CD4-positive, alpha-beta memory T cell (primary cell): ENCODE data around the gene BRD7. TPM values are rescaled to one million over a fixed set of nuclear protein-coding genes. Genes with fewer than 3 reads are reported as not detected.

Source experiments
- CTCF ChIA-PET: fragments of 350-600 bp; sonication (Branson Sonifier 250); formaldehyde crosslinking; loops from one replicate; lab custom pipeline; 2021; ENCODE audit warnings: inconsistent platforms; ENCODE audit not compliant: partially characterized antibody; lab: Charles Lee
- POLR2A ChIA-PET: fragments of 350-600 bp; sonication (Branson Sonifier 250); formaldehyde crosslinking; loops from one replicate; lab custom pipeline; 2021; ENCODE audit not compliant: partially characterized antibody; lab: Charles Lee
- DNase-seq, 5 donors: peaks; one replicate each; pipeline versions ENCODE4 v3.0.0 to v3.0.0-alpha.2; 2020 to 2022; ENCODE audit warnings: mixed read lengths in 1 of 5
- H3K27ac ChIP-seq: one replicate; pipeline ENCODE4 v1.7.0; 2013; ENCODE audit warnings: low read depth, low read length
- H3K27me3 ChIP-seq: 2 replicates; pipeline ENCODE4 v1.7.0; 2013; ENCODE audit warnings: mild to moderate bottlenecking, low read length, moderate library complexity; ENCODE audit not compliant: insufficient read depth
- H3K36me3 ChIP-seq: 2 replicates; pipeline ENCODE4 v1.7.0; 2013; ENCODE audit warnings: mild to moderate bottlenecking, low read length, moderate library complexity; ENCODE audit not compliant: insufficient read depth
- H3K4me1 ChIP-seq: 2 replicates; pipeline ENCODE4 v1.7.0; 2013; ENCODE audit warnings: mild to moderate bottlenecking, low read length, moderate library complexity; ENCODE audit not compliant: insufficient read depth
- H3K4me3 ChIP-seq, 2 donors: one replicate each; pipeline ENCODE4 v1.7.0; 2013; ENCODE audit warnings: low read length in 2 of 2, mild to moderate bottlenecking in 1 of 2
- H3K9me3 ChIP-seq, 2 donors: one replicate each; pipeline ENCODE4 v1.7.0; 2013; ENCODE audit warnings: low read length in 2 of 2, control low read depth in 1 of 2; ENCODE audit not compliant: control insufficient read depth in 1 of 2
- H3K27ac Mint-ChIP-seq, 7 donors: one replicate each; pipeline ENCODE4 v1.8.0; 2020 to 2021; ENCODE audit warnings: mixed read lengths in 7 of 7, mild to moderate bottlenecking in 6 of 7, inconsistent platforms in 3 of 7, moderate library complexity in 3 of 7
- H3K27me3 Mint-ChIP-seq, 2 donors: one replicate each; pipeline ENCODE4 v1.8.0; 2020 to 2021; ENCODE audit warnings: mixed read lengths in 2 of 2
- H3K36me3 Mint-ChIP-seq, 2 donors: one replicate each; pipeline ENCODE4 v1.8.0; 2020 to 2021; ENCODE audit warnings: mixed read lengths in 2 of 2, inconsistent platforms in 1 of 2, mild to moderate bottlenecking in 1 of 2
- H3K4me1 Mint-ChIP-seq, 4 donors: one replicate each; pipeline ENCODE4 v1.8.0; 2020 to 2021; ENCODE audit warnings: mixed read lengths in 4 of 4, mild to moderate bottlenecking in 1 of 4
- H3K4me3 Mint-ChIP-seq, 8 donors: one replicate each; pipeline ENCODE4 v1.8.0; 2020 to 2021; ENCODE audit warnings: mixed read lengths in 8 of 8, mild to moderate bottlenecking in 7 of 8, moderate library complexity in 6 of 8, inconsistent platforms in 3 of 8
- H3K9me3 Mint-ChIP-seq, 8 donors: one replicate each; pipeline ENCODE4 v1.8.0; 2020 to 2021; ENCODE audit warnings: mixed read lengths in 8 of 8, mild to moderate bottlenecking in 5 of 8, inconsistent platforms in 3 of 8, moderate library complexity in 1 of 8
- intact Hi-C: fragments of 100-400 bp; cut with micrococcal nuclease; formaldehyde crosslinking; loops from one replicate; pipeline ENCODE4 v1.15.1; 2023
- polyA plus RNA-seq, 2 donors: library from polyadenylated mRNA; unstranded; fragments of 300-500 nt; fragmentation: Illumina TruSeq; gene quantifications; one replicate each; pipeline ENCODE4 v1.2.3, GENCODE V29; 2021
- total RNA-seq, 2 experiments: library from RNA; stranded (reverse); gene quantifications; one replicate each; pipeline ENCODE4 v1.2.3, GENCODE V29; 2021

BRD7 gene
- total and polyA plus RNA-seq, 4 experiments from 2014 or later, result 18.1 to 97.7 (median 77.0) TPM

DNA sequence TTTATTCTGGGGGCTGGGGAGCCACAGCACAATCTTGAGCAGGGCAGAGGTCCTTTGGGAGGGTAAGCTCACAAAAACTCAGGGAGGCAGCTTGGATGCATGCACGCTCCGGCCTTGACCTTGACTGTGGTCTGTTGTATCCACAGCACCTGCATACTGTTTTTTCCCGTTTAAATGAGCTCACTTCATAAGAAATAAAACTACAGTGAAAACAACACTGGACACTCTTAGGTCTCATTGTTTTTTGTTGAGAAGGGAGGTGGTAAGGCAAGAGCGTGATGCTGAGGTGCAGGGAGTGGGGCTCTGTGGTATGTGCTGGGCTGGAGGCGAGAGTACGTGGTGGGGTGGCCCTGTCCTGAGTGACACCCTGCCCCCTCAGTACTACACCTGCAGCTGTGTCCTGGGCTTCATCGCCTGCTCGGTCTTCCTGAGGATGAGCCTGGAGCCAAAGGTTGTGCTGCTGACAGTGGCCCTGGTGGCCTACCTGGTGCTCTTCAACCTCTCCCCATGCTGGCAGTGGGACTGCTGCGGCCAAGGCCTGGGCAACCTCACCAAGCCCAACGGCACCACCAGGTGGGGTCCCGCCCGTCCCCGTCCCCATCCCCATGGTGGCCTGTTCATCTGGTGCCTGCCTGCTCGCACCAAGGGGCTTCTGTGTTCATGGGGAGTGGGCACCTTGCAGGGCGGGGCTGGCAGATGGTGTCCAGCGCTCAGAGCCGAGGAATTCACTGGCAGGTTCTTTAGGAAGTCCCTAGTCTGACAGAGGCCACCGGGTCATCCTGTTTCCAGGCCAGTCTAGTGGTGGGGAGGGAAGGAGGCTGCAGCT is 58.3 kb downstream of the BRD7 start:
- no peaks in the 10 kb centered on the region for H3K9me3 ChIP-seq
- peak in 1 of 5 donors; percentile 9 for DNase-seq
- Mint-ChIP-seq H3K36me3 (peaks cover 26 to 68% of the 10 kb centered on the region in 2 donors), H3K9me3 (no peaks in the 10 kb centered on the region), H3K4me3 (no peak overlapping the region), H3K27ac (peak overlapping the region in 6 of 7 donors; percentile 43 to 86 (median 75)), H3K27me3 (no peaks in the 10 kb centered on the region), H3K4me1 (peaks cover 14 to 33% (median 20%) of the 10 kb centered on the region in 4 donors)
- peaks cover 80% of the 10 kb centered on the region for H3K36me3 ChIP-seq
- peaks cover 17% of the 10 kb centered on the region for H3K4me1 ChIP-seq
- ChIA-PET CTCF (interaction anchor here (0.6 to 1.0 kb wide), 3 partner anchors 16 to 278 kb away, joined by 3 to 4 read pairs (median 3); no protein-coding TSS in a partner anchor), POLR2A (interaction anchor here (0.7 to 9.6 kb wide), 10 partner anchors 13 to 50 kb away, joined by 3 to 72 read pairs (median 4); partner anchors contain the start of gene ADCY7)
- no peak overlapping the region for H3K27ac ChIP-seq
- intact Hi-C loops, result loop anchor here (5.0 kb wide), 1 partner anchor 43 kb away; the partner anchor contains the start of gene ADCY7
- H3K4me3 ChIP-seq, result no peak overlapping the region
- no peaks in the 10 kb centered on the region for H3K27me3 ChIP-seq

DNA sequence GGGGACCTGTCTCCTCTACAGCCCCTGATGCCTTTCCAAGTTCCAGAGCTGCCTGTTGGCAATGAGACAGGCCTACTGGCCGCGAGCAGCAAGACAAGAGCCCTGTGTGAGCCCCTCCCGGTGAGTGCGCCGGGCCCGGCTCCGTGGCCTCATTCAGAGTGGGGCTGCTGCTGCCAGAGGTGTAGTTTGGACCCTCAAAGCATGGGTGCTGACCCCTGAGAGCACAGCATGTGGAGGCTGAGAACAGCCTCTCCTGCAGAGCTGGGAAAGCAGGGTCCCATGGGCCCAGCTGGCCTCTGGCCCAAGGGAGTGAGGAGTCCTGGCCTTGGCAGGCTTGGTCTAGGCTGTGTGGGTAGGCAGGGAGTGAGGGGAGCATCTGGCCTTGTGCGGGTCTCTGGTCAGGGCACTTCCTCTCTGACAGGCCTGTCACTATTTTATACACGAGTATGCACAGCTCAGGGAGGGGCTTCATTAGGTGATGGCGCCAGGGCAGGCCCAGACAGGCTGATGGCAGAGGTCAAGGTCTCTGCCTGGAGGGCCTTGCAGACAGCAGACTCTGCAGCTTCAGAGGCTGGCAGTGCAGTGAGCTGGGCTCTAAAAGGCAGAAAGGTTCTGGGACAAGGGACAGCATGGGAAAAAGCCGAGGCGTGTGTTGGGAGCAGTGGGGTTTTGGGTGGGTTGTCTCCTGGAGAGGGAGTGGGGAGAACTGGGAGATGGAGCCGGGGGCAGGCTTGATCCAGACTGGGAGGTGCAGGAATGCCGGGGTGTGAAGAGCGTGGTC is 59.1 kb downstream of the BRD7 start:
- Histone ChIP-seq H3K27me3 (no peaks in the 10 kb centered on the region), H3K9me3 (no peaks in the 10 kb centered on the region), H3K36me3 (peaks cover 80% of the 10 kb centered on the region), H3K27ac (no peak overlapping the region), H3K4me1 (peaks cover 17% of the 10 kb centered on the region), H3K4me3 (no peak overlapping the region)
- Mint-ChIP-seq H3K4me1 (peaks cover 14 to 29% (median 20%) of the 10 kb centered on the region in 4 donors), H3K27ac (peak overlapping the region; percentile 62 to 86 (median 71)), H3K36me3 (peaks cover 26 to 62% of the 10 kb centered on the region in 2 donors), H3K4me3 (peak overlapping the region in 1 of 8 donors; percentile 37), H3K9me3 (no peaks in the 10 kb centered on the region), H3K27me3 (no peaks in the 10 kb centered on the region)
- peak in 1 of 5 donors; percentile 23 for DNase-seq
- intact Hi-C loops, result loop anchor here (5.0 kb wide), 1 partner anchor 42 kb away; the partner anchor contains the start of gene ADCY7
- ChIA-PET POLR2A (interaction anchor here (0.7 to 9.6 kb wide), 11 partner anchors 10 to 50 kb away, joined by 3 to 72 read pairs (median 4); partner anchors contain the start of gene ADCY7), CTCF (interaction anchor here (1.0 kb wide), 1 partner anchor 17 kb away, joined by 4 read pairs; no protein-coding TSS in a partner anchor)

DNA sequence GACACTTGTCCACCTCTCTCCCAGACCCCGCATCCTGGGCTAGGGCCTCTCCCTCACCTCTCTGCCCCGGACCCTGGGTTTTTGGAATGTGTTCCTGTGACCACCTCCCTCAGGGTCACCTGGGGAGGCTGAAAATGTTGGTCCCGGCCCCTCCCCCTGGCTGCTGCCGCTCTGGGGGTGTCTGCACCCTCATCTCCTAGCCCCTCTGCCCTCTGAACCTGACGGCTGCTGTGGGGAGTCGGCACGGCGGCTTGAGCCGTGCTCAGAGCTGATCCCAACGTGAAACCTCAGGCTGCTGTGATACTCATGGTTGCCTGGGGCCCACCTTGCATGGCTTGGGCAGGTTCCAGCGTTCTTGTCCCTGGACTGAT is 59.6 kb downstream of the BRD7 start:
- H3K4me1 Mint-ChIP-seq, result peaks cover 14 to 28% (median 19%) of the 10 kb centered on the region in 4 donors
- no peaks in the 10 kb centered on the region for H3K27me3 ChIP-seq
- H3K4me3 Mint-ChIP-seq, result no peak overlapping the region
- peaks cover 22 to 60% of the 10 kb centered on the region in 2 donors for H3K36me3 Mint-ChIP-seq
- ChIA-PET CTCF (interaction anchor here (1.0 kb wide), 1 partner anchor 45 kb away, joined by 4 read pairs; no protein-coding TSS in a partner anchor), POLR2A (interaction anchor here (1.2 to 9.6 kb wide), 7 partner anchors 10 to 36 kb away, joined by 3 to 72 read pairs (median 5); no protein-coding TSS in a partner anchor)
- no peaks in the 10 kb centered on the region for H3K9me3 ChIP-seq
- no peaks in the 10 kb centered on the region for H3K9me3 Mint-ChIP-seq
- intact Hi-C loops, result no loop called here
- peak in 1 of 5 donors; percentile 29 for DNase-seq
- peaks cover 80% of the 10 kb centered on the region for H3K36me3 ChIP-seq
- H3K27me3 Mint-ChIP-seq, result no peaks in the 10 kb centered on the region
- no peak overlapping the region for H3K4me3 ChIP-seq
- H3K27ac ChIP-seq, result no peak overlapping the region
- peaks cover 16% of the 10 kb centered on the region for H3K4me1 ChIP-seq
- H3K27ac Mint-ChIP-seq, result peak overlapping the region in 4 of 7 donors; percentile 35 to 75 (median 68)

DNA sequence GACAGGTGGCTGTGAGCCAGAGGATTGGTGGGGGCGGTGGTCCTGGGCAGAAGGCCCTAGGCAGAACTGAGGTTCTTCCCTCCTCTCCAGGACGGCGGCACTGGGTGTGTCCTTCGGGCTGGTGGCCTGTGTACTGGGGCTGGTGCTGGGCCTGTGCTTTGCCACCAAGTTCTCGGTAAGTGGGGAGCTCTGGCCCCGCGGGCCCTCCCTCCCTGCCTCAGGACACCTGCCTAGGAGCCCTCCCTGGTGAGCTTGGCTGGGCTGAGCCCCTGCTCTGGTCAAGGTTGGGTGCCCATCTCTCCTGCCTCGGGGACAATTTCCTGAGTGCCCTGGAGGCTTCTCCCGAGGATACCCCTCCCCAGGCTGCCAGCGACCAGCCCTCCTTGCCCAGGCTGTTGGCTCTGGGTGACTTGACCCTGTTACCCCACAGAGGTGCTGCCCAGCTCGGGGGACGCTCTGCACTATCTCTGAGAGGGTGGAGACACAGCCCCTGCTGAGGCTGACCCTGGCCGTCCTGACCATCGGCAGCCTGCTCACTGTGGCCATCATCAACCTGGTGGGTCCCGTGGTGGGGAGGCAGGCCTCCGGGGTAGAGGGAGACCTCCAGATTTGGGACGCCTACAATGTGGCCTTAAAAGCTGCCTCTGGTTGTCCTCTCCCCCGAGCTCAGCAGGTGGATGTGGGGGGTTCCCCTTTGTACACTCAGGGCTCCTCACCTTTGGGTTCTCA is 60.4 kb downstream of the BRD7 start:
- Mint-ChIP-seq H3K36me3 (peaks cover 18 to 52% of the 10 kb centered on the region in 2 donors), H3K27me3 (no peaks in the 10 kb centered on the region), H3K4me3 (no peak overlapping the region), H3K9me3 (no peaks in the 10 kb centered on the region), H3K4me1 (peaks cover 10 to 22% (median 14%) of the 10 kb centered on the region in 4 donors), H3K27ac (peak overlapping the region in 4 of 7 donors; percentile 10 to 48 (median 26))
- H3K9me3 ChIP-seq, result no peaks in the 10 kb centered on the region
- intact Hi-C loops, result no loop called here
- DNase-seq, result peak in 1 of 5 donors; percentile 27
- no peak overlapping the region for H3K4me3 ChIP-seq
- POLR2A ChIA-PET, result interaction anchor here (1.4 to 9.6 kb wide), 4 partner anchors 9 to 35 kb away, joined by 4 to 72 read pairs (median 7); no protein-coding TSS in a partner anchor
- H3K27ac ChIP-seq, result no peak overlapping the region
- no peaks in the 10 kb centered on the region for H3K27me3 ChIP-seq
- peaks cover 9% of the 10 kb centered on the region for H3K4me1 ChIP-seq
- CTCF ChIA-PET, result interaction anchor here (0.7 to 1.0 kb wide), 2 partner anchors 46 to 480 kb away, joined by 4 read pairs; no protein-coding TSS in a partner anchor
- H3K36me3 ChIP-seq, result peaks cover 77% of the 10 kb centered on the region

DNA sequence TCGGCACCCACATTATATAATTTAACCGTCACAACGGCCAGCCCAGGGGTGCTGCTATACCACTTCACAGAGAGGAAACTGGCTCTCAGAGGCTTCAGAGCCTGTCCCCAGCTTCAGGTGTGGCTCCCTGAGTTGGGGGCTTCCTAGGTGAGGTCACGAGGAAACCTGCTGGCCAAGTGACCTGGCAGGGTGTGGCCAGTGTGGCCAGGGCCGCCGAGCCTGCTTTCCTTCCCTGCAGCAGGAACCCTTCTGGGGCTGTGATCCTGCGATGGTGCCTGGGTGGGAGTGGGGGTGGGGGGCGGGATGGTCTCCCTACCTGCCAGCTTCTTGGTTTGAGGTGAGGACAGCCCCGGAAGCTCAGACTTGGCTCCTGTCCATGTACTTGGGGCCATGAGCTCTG is 62.5 kb downstream of the BRD7 start:
- POLR2A ChIA-PET, result interaction anchor here (0.8 to 1.6 kb wide), 4 partner anchors 24 to 40 kb away, joined by 3 to 4 read pairs (median 4); partner anchors contain the start of gene ADCY7
- Histone ChIP-seq H3K9me3 (no peaks in the 10 kb centered on the region), H3K4me1 (no peaks in the 10 kb centered on the region), H3K4me3 (no peak overlapping the region), H3K36me3 (peaks cover 78% of the 10 kb centered on the region), H3K27me3 (no peaks in the 10 kb centered on the region), H3K27ac (no peak overlapping the region)
- intact Hi-C loops, result no loop called here
- peaks cover 17 to 52% of the 10 kb centered on the region in 2 donors for H3K36me3 Mint-ChIP-seq
- peaks cover 0 to 12% (median 4%) of the 10 kb centered on the region in 4 donors for H3K4me1 Mint-ChIP-seq
- CTCF ChIA-PET, result interaction anchor here (1.1 to 2.0 kb wide), 2 partner anchors 41 to 48 kb away, joined by 3 to 7 read pairs; partner anchors contain the start of gene ADCY7
- DNase-seq, result no peak
- no peak overlapping the region for H3K4me3 Mint-ChIP-seq
- H3K9me3 Mint-ChIP-seq, result no peaks in the 10 kb centered on the region
- peak overlapping the region in 2 of 7 donors; percentile 37 to 91 for H3K27ac Mint-ChIP-seq
- no peaks in the 10 kb centered on the region for H3K27me3 Mint-ChIP-seq

DNA sequence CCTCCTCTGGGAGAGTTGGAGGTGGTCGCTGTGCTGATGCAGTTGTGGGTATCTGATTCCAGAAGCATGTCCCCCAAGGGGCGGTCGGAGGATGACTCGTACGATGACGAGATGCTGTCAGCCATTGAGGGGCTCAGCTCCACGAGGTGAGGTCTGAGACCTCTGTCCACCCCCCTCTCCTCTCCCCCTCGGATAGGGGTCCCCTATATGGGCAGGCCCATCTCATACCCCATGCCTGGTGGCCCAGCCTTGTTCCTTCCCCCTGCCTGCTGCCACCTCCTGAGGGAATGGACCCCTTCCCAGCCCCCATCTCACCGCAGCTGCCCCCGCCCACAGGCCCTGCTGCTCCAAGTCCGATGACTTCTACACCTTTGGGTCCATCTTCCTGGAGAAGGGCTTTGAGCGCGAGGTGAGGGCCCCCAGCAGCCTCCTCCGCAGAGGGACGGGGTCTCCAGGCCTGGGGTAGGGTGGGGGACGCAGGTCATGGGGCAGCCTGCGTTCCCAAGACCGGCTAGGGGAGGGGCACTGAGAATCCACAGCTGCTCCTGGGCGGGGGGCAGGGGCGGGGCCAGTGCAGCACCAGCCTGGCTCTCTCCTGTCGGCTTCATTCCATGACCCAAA is 63.2 kb downstream of the BRD7 start:
- Histone ChIP-seq H3K27me3 (no peaks in the 10 kb centered on the region), H3K4me1 (no peaks in the 10 kb centered on the region), H3K4me3 (no peak overlapping the region), H3K36me3 (peaks cover 81% of the 10 kb centered on the region), H3K27ac (no peak overlapping the region), H3K9me3 (no peaks in the 10 kb centered on the region)
- no peak overlapping the region for H3K4me3 Mint-ChIP-seq
- H3K36me3 Mint-ChIP-seq, result peaks cover 17 to 56% of the 10 kb centered on the region in 2 donors
- H3K27ac Mint-ChIP-seq, result peak overlapping the region in 1 of 7 donors; percentile 37
- no peaks in the 10 kb centered on the region for H3K27me3 Mint-ChIP-seq
- intact Hi-C loops, result no loop called here
- H3K9me3 Mint-ChIP-seq, result no peaks in the 10 kb centered on the region
- no peak for DNase-seq
- ChIA-PET CTCF (interaction anchor here (2.0 kb wide), 1 partner anchor 40 kb away, joined by 7 read pairs; the partner anchor contains the start of gene ADCY7), POLR2A (interaction anchor here (0.8 to 3.2 kb wide), 5 partner anchors 8 to 38 kb away, joined by 3 to 8 read pairs (median 4); no protein-coding TSS in a partner anchor)
- peaks cover 0 to 11% (median 4%) of the 10 kb centered on the region in 4 donors for H3K4me1 Mint-ChIP-seq
